Right lung (tissue), 5 donors: Measurements from ENCODE around the gene C3orf20. TPM values are rescaled to one million over a fixed set of nuclear protein-coding genes. Genes with fewer than 3 reads are reported as not detected.
A peak's percentile ranks its signal among the peaks of the same experiment; 100 is the strongest.

Source experiments
- DNase-seq, 2 donors: peaks; one replicate each; pipeline ENCODE4 v3.0.0-alpha.2; 2013
- polyA plus RNA-seq, 5 donors: library from polyadenylated mRNA; unstranded; fragments of 120-200 nt; gene quantifications; one replicate each; pipeline versions ENCODE4 v1.2.1 to v1.2.3, GENCODE V29; 2013; ENCODE audit warnings: inconsistent platforms in 1 of 5, low replicate concordance in 1 of 5; ENCODE audit not compliant: insufficient read length in 5 of 5, insufficient read depth in 1 of 5

The C3orf20 gene
- polyA plus RNA-seq, 5 donors: 0.05 to 0.25 (median 0.19) TPM; not detected in 1

- DNase-seq: no peak
Observed at GRCh38 chr3:14773281-14773680, 98.3 kb downstream of the C3orf20 start.

- DNase-seq: no peak
Observed at GRCh38 chr3:14773691-14774128, 98.8 kb downstream of the C3orf20 start.

GRCh38 chr3:14774431-14774830 is 99.5 kb downstream of the C3orf20 start:
- no peak for DNase-seq

- DNase-seq: no peak
Observed at GRCh38 chr3:14775011-14775410, 100.1 kb downstream of the C3orf20 start.

- no peak for DNase-seq
Observed at GRCh38 chr3:14775563-14775962, 100.6 kb downstream of the C3orf20 start.

GRCh38 chr3:14779069-14779685 is 104.2 kb downstream of the C3orf20 start:
- no peak for DNase-seq

GRCh38 chr3:14780927-14781507 is 106.1 kb downstream of the C3orf20 start:
- DNase-seq: no peak

- DNase-seq: no peak
Observed at GRCh38 chr3:14783480-14784086, 108.6 kb downstream of the C3orf20 start.

GRCh38 chr3:14784087-14784681 is 109.2 kb downstream of the C3orf20 start:
- peak in 1 of 2 donors; percentile 25 for DNase-seq

GRCh38 chr3:14785207-14786155 is 110.5 kb downstream of the C3orf20 start:
- no peak for DNase-seq

- DNase-seq: no peak
Observed at GRCh38 chr3:14786369-14786768, 111.4 kb downstream of the C3orf20 start.

- DNase-seq: no peak
Observed at GRCh38 chr3:14787630-14788029, 112.7 kb downstream of the C3orf20 start.

GRCh38 chr3:14788644-14789043 is 113.7 kb downstream of the C3orf20 start:
- DNase-seq: no peak

- no peak for DNase-seq
Observed at GRCh38 chr3:14789221-14789620, 114.3 kb downstream of the C3orf20 start.

GRCh38 chr3:14789640-14790285 is 114.8 kb downstream of the C3orf20 start:
- no peak for DNase-seq

- peak in 1 of 2 donors; percentile 50 for DNase-seq
Observed at GRCh38 chr3:14791343-14791945, 116.5 kb downstream of the C3orf20 start.

- no peak for DNase-seq
Observed at GRCh38 chr3:14792691-14793121, 117.8 kb downstream of the C3orf20 start.

- no peak for DNase-seq
Observed at GRCh38 chr3:14793126-14793857, 118.4 kb downstream of the C3orf20 start.

GRCh38 chr3:14793858-14794234 is 118.9 kb downstream of the C3orf20 start:
- no peak for DNase-seq

GRCh38 chr3:14794435-14794834 is 119.5 kb downstream of the C3orf20 start:
- DNase-seq: no peak
